Measurements from ENCODE around the gene MKX.
A peak's percentile ranks its signal among the peaks of the same experiment; 100 is the strongest.

The MKX gene

GRCh38 chr10:27742195-27743011, 3.2 kb downstream of the MKX start:
- H3K4me1 ChIP-seq (ENCODE audit: insufficient read depth, low read length, poor library complexity, severe bottlenecking): peaks cover 2% of the 10 kb centered on the region
- H3K79me2 ChIP-seq (ENCODE audit: insufficient read depth, low read length): no peaks in the 10 kb centered on the region
- no peaks in the 10 kb centered on the region for H3K27me3 ChIP-seq (ENCODE audit: insufficient read depth, low read length, poor library complexity, severe bottlenecking)
- H3F3A ChIP-seq (ENCODE audit: low read depth): no peaks in the 10 kb centered on the region
- H3K4me2 ChIP-seq (ENCODE audit: low read depth, low read length, poor library complexity, severe bottlenecking): peak overlapping the region; percentile 75
- no peaks in the 10 kb centered on the region for H3K36me3 ChIP-seq (ENCODE audit: insufficient read depth, low read length)
- H2AFZ ChIP-seq (ENCODE audit: low read length): peak overlapping the region; percentile 87
- no peaks in the 10 kb centered on the region for H4K20me1 ChIP-seq (ENCODE audit: insufficient read depth, low read length, poor library complexity, severe bottlenecking)
- peak overlapping the region; percentile 80 for H3K9ac ChIP-seq (ENCODE audit: low read depth, low read length, poor library complexity, severe bottlenecking)
- no peaks in the 10 kb centered on the region for H3K9me2 ChIP-seq (replicated peaks; ENCODE audit: low read depth, low read length)
- H3K9me3 ChIP-seq (ENCODE audit: insufficient read depth, low read depth, low read length): no peaks in the 10 kb centered on the region; the same call in 1 of the 2 replicates
- peak overlapping the region; percentile 79 for H3K4me3 ChIP-seq (ENCODE audit: low read length, poor library complexity, severe bottlenecking)
- TF ChIP-seq CTCF (conservative IDR thresholded peaks at IDR 0.05; ENCODE audit: low read length): peak; percentile 54
- TF ChIP-seq EZH2phosphoT487 (IDR thresholded peaks at IDR 0.05; ENCODE audit: borderline replicate concordance): no peak

DNA sequence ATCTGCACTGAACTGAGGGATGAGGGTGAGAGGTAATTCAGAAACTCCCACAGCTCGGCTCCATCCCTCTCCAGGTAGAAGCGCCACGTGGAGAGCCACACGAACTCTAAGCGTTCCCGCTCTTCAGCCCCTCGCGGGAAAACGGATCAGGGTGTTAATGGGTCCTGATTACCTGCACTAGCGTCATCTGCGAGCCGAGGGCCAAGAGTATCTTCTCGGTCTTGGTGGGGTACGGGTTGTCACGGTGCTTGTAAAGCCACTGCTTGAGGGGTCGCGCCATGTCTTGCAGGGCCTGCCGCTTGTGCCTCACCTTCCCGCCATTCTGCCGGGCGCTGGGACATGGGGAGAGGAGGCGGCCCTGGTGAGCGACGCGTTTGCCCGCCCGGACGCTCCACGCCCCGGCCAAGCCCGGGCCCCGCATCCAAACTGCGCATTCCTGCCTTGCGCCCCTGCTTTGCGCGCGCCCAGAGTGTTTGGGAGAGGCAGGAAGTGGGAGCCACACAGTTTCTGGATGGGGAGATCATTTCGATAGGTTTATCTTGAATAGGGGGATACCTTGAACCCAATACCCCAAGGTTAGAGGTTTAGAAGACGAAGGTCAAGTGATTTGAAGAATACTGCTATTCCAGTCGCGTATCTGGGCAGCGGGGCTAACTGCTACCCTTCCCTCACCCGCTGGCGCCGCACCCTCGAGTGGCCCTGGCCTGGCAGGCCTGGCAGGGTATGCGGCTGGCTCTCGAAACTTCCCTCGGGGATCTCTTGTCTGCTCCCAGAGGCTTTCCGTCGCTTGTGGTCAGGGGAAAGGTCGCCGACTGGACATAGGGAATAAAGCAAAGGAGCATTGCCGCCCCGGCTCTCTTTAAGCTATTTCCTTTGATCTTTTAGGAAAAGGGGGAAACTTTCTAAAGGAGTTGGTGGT, 4.2 kb downstream of the MKX start:
- H3K4me2 ChIP-seq (ENCODE audit: low read depth, low read length, poor library complexity, severe bottlenecking): peak overlapping the region; percentile 42
- no peaks in the 10 kb centered on the region for H3K36me3 ChIP-seq (ENCODE audit: insufficient read depth, low read length)
- peaks cover 2% of the 10 kb centered on the region for H3K4me1 ChIP-seq (ENCODE audit: insufficient read depth, low read length, poor library complexity, severe bottlenecking)
- no peaks in the 10 kb centered on the region for H3F3A ChIP-seq (ENCODE audit: low read depth)
- no peaks in the 10 kb centered on the region for H3K9me2 ChIP-seq (replicated peaks; ENCODE audit: low read depth, low read length)
- peak overlapping the region; percentile 79 for H3K4me3 ChIP-seq (ENCODE audit: low read length, poor library complexity, severe bottlenecking)
- H3K79me2 ChIP-seq (ENCODE audit: insufficient read depth, low read length): no peaks in the 10 kb centered on the region
- no peak for TF ChIP-seq EZH2phosphoT487 (IDR thresholded peaks at IDR 0.05; ENCODE audit: borderline replicate concordance)
- TF ChIP-seq CTCF (conservative IDR thresholded peaks at IDR 0.05; ENCODE audit: low read length): no peak
- no peaks in the 10 kb centered on the region; the same call in 1 of the 2 replicates for H3K9me3 ChIP-seq (ENCODE audit: insufficient read depth, low read depth, low read length)
- no peak overlapping the region for H3K9ac ChIP-seq (ENCODE audit: low read depth, low read length, poor library complexity, severe bottlenecking)
- no peaks in the 10 kb centered on the region for H4K20me1 ChIP-seq (ENCODE audit: insufficient read depth, low read length, poor library complexity, severe bottlenecking)
- peak overlapping the region; percentile 87 for H2AFZ ChIP-seq (ENCODE audit: low read length)
- H3K27me3 ChIP-seq (ENCODE audit: insufficient read depth, low read length, poor library complexity, severe bottlenecking): no peaks in the 10 kb centered on the region

DNA sequence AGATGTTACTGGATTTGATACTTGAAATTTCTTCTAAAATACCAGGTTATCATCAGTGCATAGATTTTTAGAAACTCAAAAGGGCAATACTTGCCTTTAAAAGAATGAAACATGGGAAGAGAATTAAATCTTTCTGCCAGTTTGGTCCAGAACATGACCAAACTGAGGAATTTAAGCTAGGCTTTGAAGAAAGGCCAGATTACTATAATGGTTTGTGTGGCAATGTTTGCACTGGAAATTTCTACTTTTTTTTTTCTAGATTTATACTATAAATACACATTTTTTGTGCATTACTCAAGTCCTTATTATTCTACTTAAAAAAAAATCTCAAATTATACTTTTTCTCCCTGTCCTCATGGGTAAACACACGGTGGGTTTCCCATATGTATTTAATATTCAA, 9.2 kb downstream of the MKX start:
- Histone ChIP-seq H3K4me2 (ENCODE audit: low read depth, low read length, poor library complexity, severe bottlenecking) (no peak overlapping the region), H3K36me3 (ENCODE audit: insufficient read depth, low read length) (no peaks in the 10 kb centered on the region), H3K4me3 (ENCODE audit: low read length, poor library complexity, severe bottlenecking) (no peak overlapping the region), H3K79me2 (ENCODE audit: insufficient read depth, low read length) (no peaks in the 10 kb centered on the region), H3K27me3 (ENCODE audit: insufficient read depth, low read length, poor library complexity, severe bottlenecking) (no peaks in the 10 kb centered on the region), H3F3A (ENCODE audit: low read depth) (no peaks in the 10 kb centered on the region), H3K9me2 (replicated peaks; ENCODE audit: low read depth, low read length) (no peaks in the 10 kb centered on the region), H4K20me1 (ENCODE audit: insufficient read depth, low read length, poor library complexity, severe bottlenecking) (no peaks in the 10 kb centered on the region), H3K9me3 (ENCODE audit: insufficient read depth, low read depth, low read length) (no peaks in the 10 kb centered on the region), H2AFZ (ENCODE audit: low read length) (peak overlapping the region; percentile 43; the same call in 1 of the 2 replicates), H3K4me1 (ENCODE audit: insufficient read depth, low read length, poor library complexity, severe bottlenecking) (no peaks in the 10 kb centered on the region), H3K9ac (ENCODE audit: low read depth, low read length, poor library complexity, severe bottlenecking) (no peak overlapping the region)
- TF ChIP-seq EZH2phosphoT487 (IDR thresholded peaks at IDR 0.05; ENCODE audit: borderline replicate concordance): no peak
- TF ChIP-seq CTCF (conservative IDR thresholded peaks at IDR 0.05; ENCODE audit: low read length): no peak
